DND-41 (cell line): ENCODE measurements around the gene RNF4.

Source experiments
- ATAC-seq: fragments of 200-7000 bp; cut with Tn5 transposase; 3 replicates; pipeline ENCODE4 v1.9.1; 2021; ENCODE audit warnings: low read depth; ENCODE audit not compliant: insufficient read depth
- DNase-seq: peaks from one replicate; pipeline ENCODE4 v3.0.0-alpha.2; 2020
- H2AFZ ChIP-seq: 2 replicates; pipeline ENCODE4 v1.6.0; 2012; ENCODE audit warnings: low read depth, low read length
- H3K27ac ChIP-seq: 2 replicates; pipeline ENCODE4 v1.5.1; 2012; ENCODE audit warnings: low read length, inconsistent platforms
- H3K27me3 ChIP-seq: fragments of 200-600 bp; sonication (generic); 2 replicates; pipeline ENCODE4 v1.6.0; 2012; ENCODE audit warnings: low read length, mild to moderate bottlenecking, inconsistent platforms; ENCODE audit not compliant: insufficient read depth, poor library complexity
- H3K36me3 ChIP-seq: 2 replicates; pipeline ENCODE4 v1.5.1; 2012; ENCODE audit warnings: low read length, inconsistent platforms; ENCODE audit not compliant: insufficient read depth
- H3K4me1 ChIP-seq: 2 replicates; pipeline ENCODE4 v1.5.1; 2012; ENCODE audit warnings: mild to moderate bottlenecking, low read length; ENCODE audit not compliant: insufficient read depth
- H3K4me2 ChIP-seq: 2 replicates; pipeline ENCODE4 v1.6.0; 2012; ENCODE audit warnings: mild to moderate bottlenecking, moderate library complexity, low read length, inconsistent platforms; ENCODE audit not compliant: insufficient read depth
- H3K4me3 ChIP-seq, 2 experiments: fragments of 200-600 bp in 1 of 2; shearing (Covaris generic) in 1 of 2; 2 replicates each; pipeline ENCODE4 v1.5.1; 2012 to 2016; ENCODE audit warnings: inconsistent platforms in 2 of 2, low read length in 2 of 2, mild to moderate bottlenecking in 2 of 2, low read depth in 1 of 2, moderate library complexity in 1 of 2
- H3K79me2 ChIP-seq: 2 replicates; pipeline ENCODE4 v1.6.0; 2012; ENCODE audit warnings: low read length, inconsistent platforms; ENCODE audit not compliant: insufficient read depth
- H3K9ac ChIP-seq: 2 replicates; pipeline ENCODE4 v1.6.0; 2012; ENCODE audit warnings: low read depth, mild to moderate bottlenecking, inconsistent platforms, low read length, moderate library complexity
- H3K9me3 ChIP-seq: 2 replicates; pipeline ENCODE4 v1.5.1; 2012; ENCODE audit warnings: low read length, moderate library complexity, mild to moderate bottlenecking, inconsistent platforms; ENCODE audit not compliant: insufficient read depth, severe bottlenecking
- H4K20me1 ChIP-seq: 2 replicates; pipeline ENCODE4 v1.6.0; 2012; ENCODE audit warnings: low read length; ENCODE audit not compliant: insufficient read depth
- EZH2 ChIP-seq: IDR thresholded peaks from 3 replicates; pipeline ENCODE4 v1.6.1; 2012; ENCODE audit warnings: borderline replicate concordance, low read depth, mild to moderate bottlenecking, moderate library complexity, low read length, inconsistent platforms; ENCODE audit not compliant: severe bottlenecking
- TF ChIP-seq, protein P1 (sequence below): IDR thresholded peaks from 2 replicates; pipeline ENCODE4 v1.5.1; 2012; ENCODE audit warnings: borderline replicate concordance, low read length, moderate library complexity, mild to moderate bottlenecking; ENCODE audit not compliant: poor library complexity, severe bottlenecking; ENCODE audit errors: extremely low read depth

RNF4 gene

GRCh38 chr4:2433609-2434350 is 35.1 kb upstream of the RNF4 start:
- H3K9ac ChIP-seq = no peak overlapping the region
- H3K36me3 ChIP-seq = no peaks in the 10 kb centered on the region
- DNase-seq (no peak), ATAC-seq (no peak)
- no peaks in the 10 kb centered on the region for H3K4me1 ChIP-seq
- no peak overlapping the region for H3K27ac ChIP-seq
- H3K27me3 ChIP-seq = no peaks in the 10 kb centered on the region
- H3K9me3 ChIP-seq = no peaks in the 10 kb centered on the region
- peaks cover 5% of the 10 kb centered on the region; the same call in 1 of the 2 replicates for H4K20me1 ChIP-seq
- H3K4me3 ChIP-seq = no peak overlapping the region
- H2AFZ ChIP-seq = no peak overlapping the region
- TF ChIP-seq, protein P1, sequence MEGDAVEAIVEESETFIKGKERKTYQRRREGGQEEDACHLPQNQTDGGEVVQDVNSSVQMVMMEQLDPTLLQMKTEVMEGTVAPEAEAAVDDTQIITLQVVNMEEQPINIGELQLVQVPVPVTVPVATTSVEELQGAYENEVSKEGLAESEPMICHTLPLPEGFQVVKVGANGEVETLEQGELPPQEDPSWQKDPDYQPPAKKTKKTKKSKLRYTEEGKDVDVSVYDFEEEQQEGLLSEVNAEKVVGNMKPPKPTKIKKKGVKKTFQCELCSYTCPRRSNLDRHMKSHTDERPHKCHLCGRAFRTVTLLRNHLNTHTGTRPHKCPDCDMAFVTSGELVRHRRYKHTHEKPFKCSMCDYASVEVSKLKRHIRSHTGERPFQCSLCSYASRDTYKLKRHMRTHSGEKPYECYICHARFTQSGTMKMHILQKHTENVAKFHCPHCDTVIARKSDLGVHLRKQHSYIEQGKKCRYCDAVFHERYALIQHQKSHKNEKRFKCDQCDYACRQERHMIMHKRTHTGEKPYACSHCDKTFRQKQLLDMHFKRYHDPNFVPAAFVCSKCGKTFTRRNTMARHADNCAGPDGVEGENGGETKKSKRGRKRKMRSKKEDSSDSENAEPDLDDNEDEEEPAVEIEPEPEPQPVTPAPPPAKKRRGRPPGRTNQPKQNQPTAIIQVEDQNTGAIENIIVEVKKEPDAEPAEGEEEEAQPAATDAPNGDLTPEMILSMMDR = no peak
- TF ChIP-seq EZH2 = no peak
- no peak overlapping the region for H3K4me2 ChIP-seq
- no peaks in the 10 kb centered on the region for H3K79me2 ChIP-seq

DNA sequence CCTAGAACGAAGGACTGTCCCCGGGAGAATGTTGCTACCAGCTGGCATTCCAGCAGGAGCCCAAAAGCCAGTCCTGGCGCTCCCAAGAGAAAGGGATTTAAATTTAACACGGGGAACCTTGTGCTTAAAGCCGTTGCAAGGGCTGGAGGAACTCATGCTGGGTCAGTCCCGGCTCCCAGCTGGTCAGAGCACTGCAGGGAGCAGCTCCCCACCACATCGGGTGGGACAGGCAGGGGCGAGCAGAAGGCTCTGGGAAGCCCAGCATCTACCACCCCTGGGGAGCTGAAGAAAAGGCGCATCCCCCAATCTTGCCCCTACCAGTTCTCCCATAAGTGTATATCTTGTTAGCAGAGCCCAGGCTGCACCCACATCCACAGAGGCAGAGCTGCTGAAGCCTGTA is 34.5 kb upstream of the RNF4 start:
- H3K36me3 ChIP-seq = no peaks in the 10 kb centered on the region
- H3K27me3 ChIP-seq = no peaks in the 10 kb centered on the region
- no peak overlapping the region for H2AFZ ChIP-seq
- no peak for ATAC-seq
- no peak overlapping the region for H3K4me3 ChIP-seq
- no peak overlapping the region for H3K27ac ChIP-seq
- no peaks in the 10 kb centered on the region for H3K9me3 ChIP-seq
- no peak overlapping the region for H3K9ac ChIP-seq
- no peak for TF ChIP-seq EZH2
- DNase-seq = no peak
- no peak overlapping the region for H3K4me2 ChIP-seq
- H3K79me2 ChIP-seq = no peaks in the 10 kb centered on the region
- H4K20me1 ChIP-seq = peaks cover 2% of the 10 kb centered on the region; the same call in 1 of the 2 replicates
- H3K4me1 ChIP-seq = no peaks in the 10 kb centered on the region

DNA sequence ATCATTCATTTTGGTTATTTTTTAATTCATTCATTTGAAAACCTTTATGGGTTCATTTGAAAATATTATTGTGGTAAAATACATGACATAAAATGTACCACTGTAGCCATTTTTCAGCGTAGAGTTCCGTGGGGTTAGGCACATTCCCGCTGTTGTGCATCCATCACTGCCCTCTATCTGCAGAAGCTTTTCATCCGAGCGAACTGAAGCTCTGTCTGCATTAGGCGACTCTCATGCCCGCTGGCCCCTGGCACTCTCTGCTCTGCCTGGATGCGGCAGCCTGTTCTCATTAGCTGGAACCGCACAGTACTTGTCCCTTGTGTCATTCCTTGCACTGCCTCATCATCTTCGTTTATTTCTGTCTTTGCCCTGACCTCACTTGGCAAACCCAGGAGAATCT is 32.6 kb upstream of the RNF4 start:
- ATAC-seq = no peak
- Histone ChIP-seq H3K9me3 (no peaks in the 10 kb centered on the region), H3K9ac (no peak overlapping the region), H3K36me3 (no peaks in the 10 kb centered on the region), H3K4me2 (no peak overlapping the region), H3K4me1 (no peaks in the 10 kb centered on the region), H3K27ac (no peak overlapping the region), H3K27me3 (no peaks in the 10 kb centered on the region), H2AFZ (no peak overlapping the region), H4K20me1 (peaks cover 2% of the 10 kb centered on the region; the same call in 1 of the 2 replicates), H3K79me2 (no peaks in the 10 kb centered on the region), H3K4me3 (no peak overlapping the region)
- DNase-seq = no peak
- TF ChIP-seq, protein P1 = peak; percentile 10
- no peak for TF ChIP-seq EZH2

GRCh38 chr4:2436761-2437474 is 32.0 kb upstream of the RNF4 start:
- H3K27me3 ChIP-seq = no peaks in the 10 kb centered on the region
- no peak overlapping the region for H3K4me3 ChIP-seq
- H3K9me3 ChIP-seq = no peaks in the 10 kb centered on the region
- no peak for ATAC-seq
- no peak for DNase-seq
- no peak overlapping the region for H3K4me2 ChIP-seq
- H4K20me1 ChIP-seq = peaks cover 1% of the 10 kb centered on the region; the same call in 1 of the 2 replicates
- no peaks in the 10 kb centered on the region for H3K4me1 ChIP-seq
- H3K27ac ChIP-seq = no peak overlapping the region
- H3K9ac ChIP-seq = no peak overlapping the region
- H3K36me3 ChIP-seq = no peaks in the 10 kb centered on the region
- TF ChIP-seq EZH2 = no peak
- TF ChIP-seq, protein P1 = no peak
- H2AFZ ChIP-seq = no peak overlapping the region
- H3K79me2 ChIP-seq = no peaks in the 10 kb centered on the region
